T-helper 17 cell (primary cell): ENCODE measurements around the gene MILR1. TPM values are rescaled to one million over a fixed set of nuclear protein-coding genes. Genes with fewer than 3 reads are reported as not detected.

Experiments used
- total RNA-seq, 4 donors: library from RNA in 2 of 4; stranded (reverse) in 2 of 4; gene quantifications; one replicate each; pipeline ENCODE4 v1.2.3 and lab custom pipeline; 2022 to 2026

The MILR1 gene
- total RNA-seq, 2 donors from 2014 or later, result 1.0 to 1.4 TPM

Other genes with a start within 250 kb of the MILR1 start
- 1 to 10 TPM; 8.4 to 8.7 TPM for gene TEX2, start 185.9 kb upstream of the MILR1 start, total RNA-seq
- gene PECAM1, start 58.3 kb upstream of the MILR1 start, total RNA-seq, result 10 to 100 TPM; 15.5 to 22.7 TPM
- gene POLG2, start 47.9 kb downstream of the MILR1 start, total RNA-seq, result 10 to 100 TPM; 37.1 to 39.0 TPM
- 1,000 to 10,000 TPM; 2,533 to 2,679 TPM for gene DDX5, start 57.2 kb downstream of the MILR1 start, total RNA-seq
- gene CEP95, start 57.9 kb downstream of the MILR1 start, total RNA-seq, result 100 to 1,000 TPM; 130 to 143 TPM
- 10 to 100 TPM; 25.4 to 26.6 TPM for gene SMURF2, start 213.2 kb downstream of the MILR1 start, total RNA-seq